Adrenal gland (tissue), 12 donors: ENCODE measurements around the gene ANTXR2. TPM values are rescaled to one million over a fixed set of nuclear protein-coding genes. Genes with fewer than 3 reads are reported as not detected.

Source experiments
- DNase-seq, 7 donors: peaks; one replicate each; pipeline ENCODE4 v3.0.0-alpha.2; 2019 to 2020
- H3K27ac ChIP-seq, 5 donors: fragments of 200-600 bp; sonication (generic) in 4 of 5; 1 replicate in 3 of 5; 2 replicates in 2 of 5; pipeline versions ENCODE4 v1.5.1 to v1.8.0; 2016 to 2020; ENCODE audit warnings: mild to moderate bottlenecking in 1 of 5
- H3K27me3 ChIP-seq: fragments of 200-600 bp; 2 replicates; pipeline ENCODE4 v1.8.0; 2021
- H3K36me3 ChIP-seq, 2 donors: fragments of 200-600 bp; replicated peaks in 1 of 2; 1 replicate in 1 of 2; 2 replicates in 1 of 2; pipeline versions ENCODE4 v1.5.1 to v1.8.0; 2018 to 2022
- H3K4me1 ChIP-seq, 2 donors: fragments of 200-600 bp; replicated peaks in 1 of 2; 1 replicate in 1 of 2; 2 replicates in 1 of 2; pipeline versions ENCODE4 v1.5.1 to v1.8.0; 2018 to 2021
- H3K4me3 ChIP-seq, 4 donors: fragments of 200-600 bp; sonication (generic) in 3 of 4; one replicate each; pipeline ENCODE4 v1.5.1; 2016 to 2018
- H3K9me3 ChIP-seq, 3 donors: fragments of 200-600 bp; sonication (generic) in 1 of 3; replicated peaks in 1 of 3; 1 replicate in 2 of 3; 2 replicates in 1 of 3; pipeline versions ENCODE4 v1.5.1 to v1.8.0; 2016 to 2021
- POLR2A ChIP-seq, 2 donors: fragments of 450-650 bp; IDR thresholded peaks; one replicate each; pipeline ENCODE4 v1.6.1; 2017; ENCODE audit warnings: antibody characterized with exemption in 2 of 2, mild to moderate bottlenecking in 2 of 2, moderate library complexity in 1 of 2
- WGBS, 4 donors: extraction: QIAGEN DNeasy Blood & Tissue Kit in 2 of 4; methylation state at CpG; one replicate each; pipeline versions ENCODE4 v1.1.5 to v1.1.7; 2013 to 2017; 5-methylcytosine and 5-hydroxymethylcytosine counted together
- intact Hi-C, 2 donors: fragments of 100-400 bp; cut with DNase I; formaldehyde crosslinking; loops; one replicate each; pipeline versions ENCODE4 v1.14.1 to v1.15.0; 2022 to 2023
- polyA plus RNA-seq, 3 donors: library from polyadenylated mRNA; stranded (reverse); fragments of 200-250 nt in 2 of 3; fragments of 350-450 nt in 1 of 3; fragmentation: Illumina TruSeq in 1 of 3; extraction: RNeasy Lipid Tissue Mini Kit (QIAGEN cat#74804) in 1 of 3; gene quantifications; one replicate each; pipeline ENCODE4 v1.2.3, GENCODE V29; 2013 to 2014
- total RNA-seq, 9 donors: library from RNA; depleted of rRNA in 4 of 9; stranded (reverse); fragments of >200 nt in 4 of 9; fragments of 120-200 nt in 1 of 9; fragmentation: NEBNext Ultra II Directional in 1 of 9; extraction: Animal tissue kit (Norgen Biotek cat#: 25700) in 1 of 9; gene quantifications; one replicate each; pipeline versions ENCODE4 v1.1.0 to v1.2.4, GENCODE V29; 2013 to 2023
- TF ChIP-seq, protein P1 (sequence below), 6 experiments: fragments of 450-650 bp in 4 of 6; fragments of 200-600 bp in 2 of 6; sonication (generic) in 1 of 6; IDR thresholded peaks; 1 replicate in 5 of 6; 2 replicates in 1 of 6; pipeline versions ENCODE4 v1.5.1 to v1.8.0; 2016 to 2021; ENCODE audit warnings: antibody characterized with exemption in 6 of 6, mild to moderate bottlenecking in 2 of 6, moderate library complexity in 1 of 6
- donor health status: healthy with polysubstance abuse.
- donor health status: Bipolar disorder and iron deficiency.
- donor health status: DM: yes; HTN: yes; CAD: no.
- donor health status: DM: no; HTN: no; CAD: no.
- donor health status: DM: no; HTN: no; CAD: no.
- donor health status: DM: yes; HTN: yes; CAD: no.

The ANTXR2 gene
- total and polyA plus RNA-seq, 12 donors: 8.4 to 96.6 (median 57.7) TPM

DNA sequence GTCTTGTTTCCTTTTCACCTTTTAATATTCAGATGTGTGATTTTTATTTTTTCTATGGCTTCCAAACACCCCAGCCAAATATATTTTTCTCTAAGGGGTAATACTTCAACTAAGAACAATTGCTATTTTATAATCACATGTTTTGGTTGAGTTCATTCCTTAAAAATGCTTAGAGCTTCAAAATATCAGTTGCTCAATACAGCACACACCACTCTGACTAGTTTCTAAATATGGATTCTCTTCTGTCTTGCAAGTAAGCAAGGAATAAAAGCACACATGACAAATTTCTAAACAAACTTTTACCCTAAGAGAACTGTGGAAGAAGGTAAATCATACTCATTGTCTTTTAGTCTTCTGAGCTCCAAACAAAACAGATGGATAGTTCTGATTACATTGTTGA, 27.2 kb downstream of the ANTXR2 start:
- Histone ChIP-seq H3K27me3 (no peaks in the 10 kb centered on the region), H3K27ac (peak overlapping the region in 1 of 5 donors; percentile 36), H3K36me3 (no peaks in the 10 kb centered on the region), H3K4me3 (no peak overlapping the region), H3K4me1 (peaks cover 21 to 40% of the 10 kb centered on the region in 2 donors), H3K9me3 (peaks cover 0 to 20% (median 0%) of the 10 kb centered on the region in 3 donors)
- no peak for DNase-seq
- intact Hi-C loops: no loop called here
- TF ChIP-seq, protein P1, sequence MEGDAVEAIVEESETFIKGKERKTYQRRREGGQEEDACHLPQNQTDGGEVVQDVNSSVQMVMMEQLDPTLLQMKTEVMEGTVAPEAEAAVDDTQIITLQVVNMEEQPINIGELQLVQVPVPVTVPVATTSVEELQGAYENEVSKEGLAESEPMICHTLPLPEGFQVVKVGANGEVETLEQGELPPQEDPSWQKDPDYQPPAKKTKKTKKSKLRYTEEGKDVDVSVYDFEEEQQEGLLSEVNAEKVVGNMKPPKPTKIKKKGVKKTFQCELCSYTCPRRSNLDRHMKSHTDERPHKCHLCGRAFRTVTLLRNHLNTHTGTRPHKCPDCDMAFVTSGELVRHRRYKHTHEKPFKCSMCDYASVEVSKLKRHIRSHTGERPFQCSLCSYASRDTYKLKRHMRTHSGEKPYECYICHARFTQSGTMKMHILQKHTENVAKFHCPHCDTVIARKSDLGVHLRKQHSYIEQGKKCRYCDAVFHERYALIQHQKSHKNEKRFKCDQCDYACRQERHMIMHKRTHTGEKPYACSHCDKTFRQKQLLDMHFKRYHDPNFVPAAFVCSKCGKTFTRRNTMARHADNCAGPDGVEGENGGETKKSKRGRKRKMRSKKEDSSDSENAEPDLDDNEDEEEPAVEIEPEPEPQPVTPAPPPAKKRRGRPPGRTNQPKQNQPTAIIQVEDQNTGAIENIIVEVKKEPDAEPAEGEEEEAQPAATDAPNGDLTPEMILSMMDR (IDR thresholded peaks at IDR 0.05): no peak
- no peak for TF ChIP-seq POLR2A (IDR thresholded peaks at IDR 0.05)

DNA sequence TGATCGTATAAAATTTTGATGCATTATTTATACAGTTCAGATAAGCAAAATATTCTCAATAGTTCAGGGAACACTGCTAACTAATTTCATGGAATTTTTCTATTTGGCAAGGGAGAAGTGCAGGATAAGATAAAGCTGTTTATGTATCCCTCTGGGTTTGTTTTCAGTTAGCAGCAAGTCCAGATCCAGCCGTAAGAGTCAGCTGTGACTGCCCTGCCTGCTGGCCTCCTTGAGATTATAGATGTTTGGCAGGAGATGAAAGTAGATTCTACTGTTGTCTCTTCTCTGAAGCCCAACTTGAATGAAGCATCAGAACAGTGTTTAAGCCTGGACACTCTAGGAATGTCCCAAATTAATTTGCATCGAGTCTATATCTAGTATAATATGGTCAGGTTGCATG, 29.5 kb downstream of the ANTXR2 start:
- no peak for TF ChIP-seq POLR2A (IDR thresholded peaks at IDR 0.05)
- TF ChIP-seq, protein P1 (IDR thresholded peaks at IDR 0.05): no peak
- WGBS, 4 donors: 27 to 40% (median 35%) methylated on average over 3 of the region's 3 CpGs
- H3K4me1 ChIP-seq: peaks cover 16 to 33% of the 10 kb centered on the region in 2 donors
- H3K27me3 ChIP-seq: no peaks in the 10 kb centered on the region
- H3K27ac ChIP-seq: peak overlapping the region in 4 of 5 donors; percentile 22 to 48 (median 28)
- H3K4me3 ChIP-seq: no peak overlapping the region
- peaks cover 0 to 15% (median 0%) of the 10 kb centered on the region in 3 donors for H3K9me3 ChIP-seq
- H3K36me3 ChIP-seq: no peaks in the 10 kb centered on the region
- peak in 5 of 7 donors; percentile 28 to 69 (median 43) for DNase-seq
- intact Hi-C loops: no loop called here

DNA sequence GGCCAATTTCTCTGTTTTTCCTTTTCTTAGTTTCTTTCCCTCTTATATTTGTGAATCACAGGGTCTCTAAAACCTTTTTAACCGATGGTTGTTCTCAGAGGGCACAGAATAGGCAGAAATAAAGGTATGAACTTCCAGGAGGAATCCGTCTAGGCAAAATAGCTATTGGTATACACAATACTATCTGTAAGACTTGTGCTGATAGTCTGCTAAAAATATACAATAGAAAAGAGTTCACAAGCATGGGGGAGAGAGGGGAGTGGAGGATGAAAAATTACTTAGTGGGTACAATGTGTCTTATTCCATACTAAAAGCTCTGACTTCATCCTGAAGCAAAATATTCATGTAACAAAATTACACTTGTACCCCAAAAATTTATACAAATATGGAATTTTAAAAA, 30.2 kb downstream of the ANTXR2 start:
- Histone ChIP-seq H3K27ac (no peak overlapping the region), H3K36me3 (no peaks in the 10 kb centered on the region), H3K4me3 (no peak overlapping the region), H3K4me1 (peaks cover 22 to 40% of the 10 kb centered on the region in 2 donors), H3K9me3 (peaks cover 0 to 13% (median 0%) of the 10 kb centered on the region in 3 donors), H3K27me3 (no peaks in the 10 kb centered on the region)
- 93 to 97% (median 95%) methylated on average over 2 of the region's 2 CpGs for WGBS, 4 donors
- intact Hi-C loops: no loop called here
- DNase-seq: no peak
- TF ChIP-seq, protein P1 (IDR thresholded peaks at IDR 0.05): no peak
- no peak for TF ChIP-seq POLR2A (IDR thresholded peaks at IDR 0.05)

GRCh38 chr4:80037864-80038263, 35.2 kb downstream of the ANTXR2 start:
- TF ChIP-seq, protein P1 (IDR thresholded peaks at IDR 0.05): no peak
- TF ChIP-seq POLR2A (IDR thresholded peaks at IDR 0.05): no peak
- Histone ChIP-seq H3K36me3 (peaks cover 0 to 6% of the 10 kb centered on the region in 2 donors), H3K9me3 (no peaks in the 10 kb centered on the region), H3K27me3 (no peaks in the 10 kb centered on the region), H3K4me3 (no peak overlapping the region), H3K27ac (peak overlapping the region in 4 of 5 donors; percentile 40 to 75 (median 70)), H3K4me1 (peaks cover 20 to 42% of the 10 kb centered on the region in 2 donors)
- intact Hi-C loops: no loop called here
- no peak for DNase-seq
- WGBS, 4 donors: 79 to 93% (median 83%) methylated on average over 1 of the region's 1 CpG
